Fibroblast of the aortic adventitia (primary cell): ENCODE measurements around the gene PARPBP. TPM values are rescaled to one million over a fixed set of nuclear protein-coding genes. Genes with fewer than 3 reads are reported as not detected.
"Not testable (repeated sequence)": the region's sequence is repeated elsewhere in the genome, so short reads cannot be mapped to it uniquely, and the experiment has no call there.

Experiments used
- DNase-seq: peaks from one replicate; pipeline ENCODE4 v3.0.0-alpha.2; 2010; ENCODE audit warnings: low read depth
- H3K4me3 ChIP-seq: 2 replicates; pipeline ENCODE4 v1.5.1; 2011; ENCODE audit warnings: low read depth, mild to moderate bottlenecking, control low read depth, low read length, moderate library complexity
- total RNA-seq: library from RNA; depleted of rRNA; stranded (reverse); fragments of >200 nt; gene quantifications from 2 replicates; pipeline ENCODE4 v1.2.3, GENCODE V29; 2012; ENCODE audit warnings: low replicate concordance
- TF ChIP-seq, protein P1 (sequence below): IDR thresholded peaks from 2 replicates; pipeline ENCODE4 v1.5.1; 2011; ENCODE audit warnings: mild to moderate bottlenecking, low read length, control low read depth, inconsistent platforms; ENCODE audit not compliant: insufficient read depth

The PARPBP gene, protein sequence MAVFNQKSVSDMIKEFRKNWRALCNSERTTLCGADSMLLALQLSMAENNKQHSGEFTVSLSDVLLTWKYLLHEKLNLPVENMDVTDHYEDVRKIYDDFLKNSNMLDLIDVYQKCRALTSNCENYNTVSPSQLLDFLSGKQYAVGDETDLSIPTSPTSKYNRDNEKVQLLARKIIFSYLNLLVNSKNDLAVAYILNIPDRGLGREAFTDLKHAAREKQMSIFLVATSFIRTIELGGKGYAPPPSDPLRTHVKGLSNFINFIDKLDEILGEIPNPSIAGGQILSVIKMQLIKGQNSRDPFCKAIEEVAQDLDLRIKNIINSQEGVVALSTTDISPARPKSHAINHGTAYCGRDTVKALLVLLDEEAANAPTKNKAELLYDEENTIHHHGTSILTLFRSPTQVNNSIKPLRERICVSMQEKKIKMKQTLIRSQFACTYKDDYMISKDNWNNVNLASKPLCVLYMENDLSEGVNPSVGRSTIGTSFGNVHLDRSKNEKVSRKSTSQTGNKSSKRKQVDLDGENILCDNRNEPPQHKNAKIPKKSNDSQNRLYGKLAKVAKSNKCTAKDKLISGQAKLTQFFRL
- 4.1 and 15.8 TPM in 2 replicates for total RNA-seq

DNA sequence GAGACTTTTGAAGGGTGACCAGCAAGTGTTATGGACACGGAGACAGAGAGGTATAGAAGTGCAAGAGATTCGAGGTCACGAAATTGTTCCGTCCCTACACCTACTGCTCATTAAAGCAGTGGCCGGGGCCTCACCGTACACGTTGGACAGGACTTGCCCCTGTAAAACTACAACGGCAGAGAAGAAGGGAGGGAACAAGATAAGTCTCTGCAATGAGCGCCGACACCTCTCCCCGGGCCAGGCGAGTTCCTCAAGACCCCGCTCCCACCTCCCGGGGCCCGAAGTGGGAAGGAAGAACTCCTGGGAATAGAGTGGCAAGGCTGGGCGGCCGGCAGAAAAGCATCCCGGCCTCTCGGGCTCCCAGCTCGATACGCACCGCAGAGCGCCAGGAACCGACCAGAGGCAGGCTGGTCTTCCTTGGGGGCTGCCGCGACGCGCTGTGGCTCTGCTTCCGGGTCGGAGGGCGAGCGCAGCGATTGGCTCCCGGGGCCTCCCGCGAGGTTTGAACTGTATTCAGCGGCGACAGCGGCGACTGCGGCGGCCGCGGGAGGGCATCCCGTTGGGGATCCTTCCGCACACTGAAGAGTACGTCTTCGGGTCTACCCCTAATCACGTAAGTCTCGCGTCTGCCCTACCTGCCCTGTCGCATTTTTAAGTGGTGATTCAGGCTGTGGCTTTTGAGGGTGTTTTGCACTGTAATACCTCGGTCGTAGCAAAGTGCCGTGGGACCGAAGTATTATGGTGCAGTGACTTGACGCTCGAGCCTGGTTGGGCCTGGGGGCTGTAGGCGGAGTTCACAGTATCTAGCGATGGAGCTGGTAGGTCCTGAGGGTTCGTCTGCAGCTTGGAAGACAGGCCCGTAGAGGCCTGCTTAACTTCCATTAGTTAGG, at the start of gene PARPBP, which contains the start of gene NUP37:
TSS of gene PARPBP (plus strand) at position 510 of the 890 bp plus-strand sequence. CDS start 3,706 bp downstream, outside the sequence.
TSS of gene NUP37 (minus strand) at position 441 of the 890 bp plus-strand sequence. CDS start 1,596 bp downstream, outside the sequence.
- peak within 1 kb of the TSS; percentile 86 for H3K4me3 ChIP-seq
- TF ChIP-seq, protein P1, sequence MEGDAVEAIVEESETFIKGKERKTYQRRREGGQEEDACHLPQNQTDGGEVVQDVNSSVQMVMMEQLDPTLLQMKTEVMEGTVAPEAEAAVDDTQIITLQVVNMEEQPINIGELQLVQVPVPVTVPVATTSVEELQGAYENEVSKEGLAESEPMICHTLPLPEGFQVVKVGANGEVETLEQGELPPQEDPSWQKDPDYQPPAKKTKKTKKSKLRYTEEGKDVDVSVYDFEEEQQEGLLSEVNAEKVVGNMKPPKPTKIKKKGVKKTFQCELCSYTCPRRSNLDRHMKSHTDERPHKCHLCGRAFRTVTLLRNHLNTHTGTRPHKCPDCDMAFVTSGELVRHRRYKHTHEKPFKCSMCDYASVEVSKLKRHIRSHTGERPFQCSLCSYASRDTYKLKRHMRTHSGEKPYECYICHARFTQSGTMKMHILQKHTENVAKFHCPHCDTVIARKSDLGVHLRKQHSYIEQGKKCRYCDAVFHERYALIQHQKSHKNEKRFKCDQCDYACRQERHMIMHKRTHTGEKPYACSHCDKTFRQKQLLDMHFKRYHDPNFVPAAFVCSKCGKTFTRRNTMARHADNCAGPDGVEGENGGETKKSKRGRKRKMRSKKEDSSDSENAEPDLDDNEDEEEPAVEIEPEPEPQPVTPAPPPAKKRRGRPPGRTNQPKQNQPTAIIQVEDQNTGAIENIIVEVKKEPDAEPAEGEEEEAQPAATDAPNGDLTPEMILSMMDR = peak; percentile 21
- DNase-seq = peak; percentile 79

DNA sequence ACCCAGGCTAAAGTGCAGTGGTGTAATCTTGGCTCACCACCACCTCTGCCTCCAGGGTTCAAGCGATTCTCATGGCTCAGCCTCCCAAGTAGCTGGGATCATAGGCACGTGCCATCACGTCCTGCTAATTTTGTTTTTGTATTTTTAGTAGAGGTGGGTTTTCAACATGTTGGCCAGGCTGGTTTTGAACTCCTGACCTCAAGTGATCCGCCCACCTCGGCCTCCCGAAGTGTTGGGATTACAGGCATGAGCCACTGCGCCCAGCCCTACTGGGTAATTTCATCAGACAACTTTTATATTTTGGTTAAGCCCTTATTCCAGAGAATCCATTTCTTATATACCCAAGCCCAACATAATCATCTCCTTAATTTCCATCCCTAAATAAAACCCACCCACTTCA, 47.9 kb upstream of the PARPBP start:
- H3K4me3 ChIP-seq, DNase-seq: not testable (repeated sequence)

DNA sequence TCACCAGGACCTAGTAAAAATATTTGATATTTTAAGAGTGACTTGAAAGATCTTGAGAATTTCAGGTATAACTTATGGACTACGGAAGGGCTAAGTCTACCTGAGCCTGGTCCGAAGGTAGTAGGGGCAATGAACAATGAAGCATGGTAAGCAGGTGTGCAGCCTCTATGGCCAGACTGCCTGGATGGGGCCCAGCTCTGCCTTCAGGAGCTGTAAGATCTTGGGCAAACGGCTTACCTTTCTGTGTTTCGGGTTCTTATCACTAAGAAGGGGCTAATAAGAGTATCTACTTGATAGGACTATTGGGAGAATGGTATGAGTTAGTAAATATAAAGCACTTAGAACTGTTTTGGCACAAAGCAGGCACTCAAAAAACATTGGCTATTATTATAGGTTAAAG, 39.1 kb upstream of the PARPBP start:
- TF ChIP-seq, protein P1 = no peak
- no peak overlapping the region for H3K4me3 ChIP-seq
- DNase-seq = no peak

DNA sequence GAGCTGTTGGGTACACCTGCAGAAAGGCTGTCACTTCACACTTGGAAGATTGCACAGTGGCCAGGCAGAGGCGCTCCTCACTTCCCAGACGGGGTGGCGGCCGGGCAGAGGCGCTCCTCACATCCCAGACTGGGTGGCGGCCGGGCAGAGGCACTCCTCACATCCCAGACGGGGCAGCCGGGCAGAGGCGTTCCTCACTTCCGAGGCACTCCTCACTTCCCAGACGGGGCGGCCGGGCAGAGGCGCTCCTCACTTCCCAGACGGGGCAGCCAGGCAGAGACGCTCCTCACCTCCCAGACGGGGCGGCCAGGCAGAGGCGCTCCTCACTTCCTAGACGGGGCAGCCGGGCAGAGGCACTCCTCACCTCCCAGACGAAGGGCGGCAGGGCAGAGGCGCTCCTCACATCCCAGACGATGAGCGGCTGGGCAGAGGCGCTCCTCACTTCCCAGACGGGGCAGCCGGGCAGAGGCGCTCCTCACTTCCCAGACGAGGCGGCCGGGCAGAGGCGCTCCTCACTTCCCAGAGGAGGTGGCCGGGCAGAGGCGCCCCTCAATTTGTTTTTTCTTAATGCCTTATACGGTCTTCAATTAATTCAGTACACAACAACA, 30.7 kb upstream of the PARPBP start:
- not testable (repeated sequence) for H3K4me3 ChIP-seq, DNase-seq

DNA sequence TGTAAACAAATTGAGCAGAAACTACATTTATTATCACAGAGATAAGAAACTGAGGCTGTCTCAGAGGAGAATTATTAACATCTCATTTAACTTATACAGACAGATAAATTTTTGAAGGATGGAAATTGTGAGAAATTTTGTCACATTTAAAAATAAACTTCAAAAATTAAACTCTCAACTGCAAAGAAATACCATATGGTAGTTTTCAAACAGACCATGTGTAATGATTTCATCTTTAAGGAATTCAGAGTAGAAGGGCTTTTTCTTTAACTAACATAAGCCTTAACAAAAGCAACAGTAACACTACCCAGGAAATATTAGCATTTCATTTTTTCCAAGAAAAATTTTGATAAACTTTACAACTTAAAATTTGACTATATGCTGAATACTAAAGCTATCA, 26.7 kb upstream of the PARPBP start:
- DNase-seq = peak; percentile 54

DNA sequence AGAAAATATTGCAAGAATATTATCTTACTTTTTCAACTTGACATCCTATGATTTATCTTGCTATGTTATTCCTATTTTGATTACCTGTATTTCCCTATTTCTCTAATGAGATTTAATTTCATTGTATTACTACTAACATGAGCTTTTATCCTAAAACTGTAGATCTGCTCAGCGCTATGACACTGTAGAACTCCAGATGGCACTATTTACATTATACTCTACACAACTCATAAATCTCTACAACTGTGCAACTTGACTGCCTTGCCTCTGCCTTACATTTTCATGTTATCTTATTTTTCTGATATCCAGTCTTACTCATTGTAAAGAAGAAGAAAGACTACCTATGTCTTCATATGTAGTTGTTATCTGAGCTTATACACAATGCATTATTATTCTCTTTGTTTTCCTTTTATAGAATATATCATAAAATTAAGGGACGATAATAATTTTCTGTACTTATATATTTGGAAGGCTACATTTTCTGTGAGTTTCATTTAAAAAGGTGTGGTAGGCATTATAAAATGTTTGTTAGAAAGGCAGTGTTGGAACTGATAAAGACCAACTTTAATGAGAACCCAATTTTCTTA, 24.2 kb upstream of the PARPBP start:
- peak; percentile 57 for DNase-seq
- TF ChIP-seq, protein P1 = peak; percentile 57
- no peak overlapping the region for H3K4me3 ChIP-seq

More for the DNA sequence above, 26.7 kb upstream of the PARPBP start:
- H3K4me3 ChIP-seq = no peak overlapping the region
- TF ChIP-seq, protein P1 = no peak

DNA sequence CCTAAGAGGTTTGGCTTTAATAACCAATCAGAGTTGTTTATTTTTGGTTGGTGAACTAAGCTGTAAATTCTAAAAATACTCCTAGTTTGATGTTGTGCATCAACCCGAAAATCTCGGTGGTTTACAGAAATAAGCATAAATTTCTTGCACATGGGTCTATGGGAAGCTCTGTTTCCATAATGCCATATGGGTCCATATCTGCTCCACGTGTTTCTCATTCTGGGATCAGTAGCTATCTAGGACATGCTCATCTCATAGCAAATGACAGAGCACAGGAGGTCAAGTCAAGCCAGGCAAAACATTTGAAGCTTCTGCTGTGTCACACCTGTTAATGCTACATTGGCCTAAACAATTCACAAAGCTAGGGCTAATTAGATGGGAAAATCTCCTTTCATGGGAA, 23.1 kb upstream of the PARPBP start:
- H3K4me3 ChIP-seq = no peak overlapping the region
- no peak for DNase-seq
- TF ChIP-seq, protein P1 = no peak
